ENCODE measurements around the gene TNFRSF9.
A peak's percentile ranks its signal among the peaks of the same experiment; 100 is the strongest.

TNFRSF9 gene

DNA sequence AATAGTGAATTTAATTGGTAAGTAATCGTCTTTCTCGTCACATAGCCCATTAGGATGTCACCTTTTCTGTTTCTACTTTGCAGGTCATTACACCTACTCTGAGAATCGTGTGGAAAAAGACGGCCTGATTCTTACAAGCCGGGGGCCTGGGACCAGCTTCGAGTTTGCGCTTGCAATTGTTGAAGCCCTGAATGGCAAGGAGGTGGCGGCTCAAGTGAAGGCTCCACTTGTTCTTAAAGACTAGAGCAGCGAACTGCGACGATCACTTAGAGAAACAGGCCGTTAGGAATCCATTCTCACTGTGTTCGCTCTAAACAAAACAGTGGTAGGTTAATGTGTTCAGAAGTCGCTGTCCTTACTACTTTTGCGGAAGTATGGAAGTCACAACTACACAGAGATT, 44.2 kb upstream of the TNFRSF9 start:
- no peak for DNase-seq (ENCODE audit: low read depth)
- no peak overlapping the region for H3K4me3 ChIP-seq (ENCODE audit: low read depth, low read length)
- TF ChIP-seq MYC (IDR thresholded peaks at IDR 0.05; ENCODE audit: low read depth, low read length), result no peak
- TF ChIP-seq POLR2A (IDR thresholded peaks at IDR 0.05; ENCODE audit: extremely low read depth, insufficient read length), result no peak
- TF ChIP-seq, protein P1, sequence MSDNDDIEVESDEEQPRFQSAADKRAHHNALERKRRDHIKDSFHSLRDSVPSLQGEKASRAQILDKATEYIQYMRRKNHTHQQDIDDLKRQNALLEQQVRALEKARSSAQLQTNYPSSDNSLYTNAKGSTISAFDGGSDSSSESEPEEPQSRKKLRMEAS (IDR thresholded peaks at IDR 0.05; ENCODE audit: low read depth, low read length), result no peak
- TF ChIP-seq, protein P2, sequence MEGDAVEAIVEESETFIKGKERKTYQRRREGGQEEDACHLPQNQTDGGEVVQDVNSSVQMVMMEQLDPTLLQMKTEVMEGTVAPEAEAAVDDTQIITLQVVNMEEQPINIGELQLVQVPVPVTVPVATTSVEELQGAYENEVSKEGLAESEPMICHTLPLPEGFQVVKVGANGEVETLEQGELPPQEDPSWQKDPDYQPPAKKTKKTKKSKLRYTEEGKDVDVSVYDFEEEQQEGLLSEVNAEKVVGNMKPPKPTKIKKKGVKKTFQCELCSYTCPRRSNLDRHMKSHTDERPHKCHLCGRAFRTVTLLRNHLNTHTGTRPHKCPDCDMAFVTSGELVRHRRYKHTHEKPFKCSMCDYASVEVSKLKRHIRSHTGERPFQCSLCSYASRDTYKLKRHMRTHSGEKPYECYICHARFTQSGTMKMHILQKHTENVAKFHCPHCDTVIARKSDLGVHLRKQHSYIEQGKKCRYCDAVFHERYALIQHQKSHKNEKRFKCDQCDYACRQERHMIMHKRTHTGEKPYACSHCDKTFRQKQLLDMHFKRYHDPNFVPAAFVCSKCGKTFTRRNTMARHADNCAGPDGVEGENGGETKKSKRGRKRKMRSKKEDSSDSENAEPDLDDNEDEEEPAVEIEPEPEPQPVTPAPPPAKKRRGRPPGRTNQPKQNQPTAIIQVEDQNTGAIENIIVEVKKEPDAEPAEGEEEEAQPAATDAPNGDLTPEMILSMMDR (IDR thresholded peaks at IDR 0.05; ENCODE audit: low read depth, low read length), result no peak

DNA sequence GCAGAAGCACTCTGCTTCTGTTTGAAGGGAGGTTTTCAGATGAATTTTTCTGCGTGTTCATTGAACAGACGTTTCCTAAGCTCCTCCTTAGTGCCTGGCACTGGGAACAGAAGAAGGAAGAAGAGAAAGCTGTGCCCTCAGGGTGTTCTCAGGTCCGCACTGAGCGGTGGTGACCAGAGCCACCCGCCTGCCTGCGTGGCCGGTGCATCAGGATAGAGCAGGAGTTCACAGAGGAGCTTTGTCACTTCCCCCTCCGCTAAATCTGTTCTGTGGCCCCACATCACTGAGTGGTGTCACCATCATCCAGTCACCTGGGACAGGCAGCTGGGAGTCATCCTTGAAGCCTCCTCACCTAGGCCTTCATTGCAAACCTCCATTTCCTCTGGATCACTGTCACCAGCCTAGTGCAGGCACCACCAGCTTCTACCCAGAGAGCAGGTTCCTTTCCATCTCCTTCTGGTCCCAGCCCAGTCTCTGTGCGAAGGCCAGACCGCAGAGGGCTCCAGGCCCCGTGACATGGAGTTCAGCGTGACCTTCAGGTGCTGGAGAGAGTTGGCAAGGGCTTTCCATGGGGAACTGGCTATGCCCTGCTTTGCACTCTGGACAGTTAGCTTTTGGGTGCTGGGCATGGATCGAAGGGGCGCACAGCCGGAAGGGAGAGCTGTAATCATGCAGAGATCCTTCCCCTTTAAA, 42.6 kb upstream of the TNFRSF9 start:
- H3K4me3 ChIP-seq (ENCODE audit: low read depth, low read length), result no peak overlapping the region
- no peak for DNase-seq (ENCODE audit: low read depth)
- TF ChIP-seq MYC (IDR thresholded peaks at IDR 0.05; ENCODE audit: low read depth, low read length) (no peak), POLR2A (IDR thresholded peaks at IDR 0.05; ENCODE audit: extremely low read depth, insufficient read length) (no peak)
- TF ChIP-seq, protein P2 (IDR thresholded peaks at IDR 0.05; ENCODE audit: low read depth, low read length), result no peak
- TF ChIP-seq, protein P1 (IDR thresholded peaks at IDR 0.05; ENCODE audit: low read depth, low read length), result no peak

DNA sequence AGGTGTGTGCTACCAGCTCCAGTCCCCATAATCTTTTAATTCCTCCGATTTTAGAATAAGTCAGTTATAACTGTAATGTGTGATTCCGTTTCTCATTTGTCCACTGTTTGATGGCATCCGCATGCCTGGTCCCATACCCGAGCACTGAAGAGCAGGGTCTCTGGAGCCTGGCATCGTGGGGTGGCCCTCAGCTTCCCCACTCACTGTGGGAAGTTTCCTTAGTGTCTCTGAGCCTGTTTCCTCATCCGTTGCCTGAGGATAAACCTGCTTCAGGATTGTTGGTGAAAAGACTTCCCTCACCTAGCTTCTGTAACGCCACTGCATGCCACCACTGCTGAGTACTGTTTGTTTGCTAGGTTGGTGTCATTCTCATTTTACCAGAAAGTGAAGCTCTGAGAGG, 40.3 kb upstream of the TNFRSF9 start:
- no peak overlapping the region for H3K4me3 ChIP-seq (ENCODE audit: low read depth, low read length)
- TF ChIP-seq POLR2A (IDR thresholded peaks at IDR 0.05; ENCODE audit: extremely low read depth, insufficient read length), result no peak
- DNase-seq (ENCODE audit: low read depth), result no peak

DNA sequence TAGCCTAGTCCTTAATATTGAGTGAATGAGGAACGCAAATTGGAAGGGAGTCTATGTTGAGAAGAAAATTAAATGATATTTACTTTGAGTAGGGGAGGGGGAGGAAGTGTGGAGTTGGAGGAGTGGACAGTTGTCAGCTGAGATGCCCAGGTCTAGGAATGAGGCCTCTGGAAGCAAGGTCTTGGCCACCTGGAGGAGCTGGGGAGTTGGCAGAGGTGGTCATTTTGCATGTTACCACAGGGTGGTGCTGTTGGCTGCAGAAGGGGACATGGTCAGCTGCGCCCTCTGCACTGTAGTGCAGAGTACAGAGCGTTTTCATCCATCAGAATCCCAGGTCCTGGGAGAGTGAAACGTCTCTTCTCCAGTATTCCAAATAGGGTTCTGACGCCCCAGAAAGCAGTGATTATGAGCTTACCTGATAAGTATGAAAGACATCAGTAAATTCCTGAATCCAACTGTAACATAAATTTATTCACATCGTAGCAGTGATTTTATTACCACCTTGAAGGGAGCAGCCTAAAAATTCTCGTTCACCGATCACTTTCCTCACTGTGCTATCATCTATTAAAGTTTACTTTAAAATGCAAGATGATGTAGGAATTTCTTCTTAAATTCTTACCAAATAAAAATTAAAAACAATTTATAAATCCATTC, 34.7 kb upstream of the TNFRSF9 start:
- peak; percentile 71 for DNase-seq (ENCODE audit: low read depth)
- H3K4me3 ChIP-seq (ENCODE audit: low read depth, low read length), result no peak overlapping the region
- TF ChIP-seq, protein P1 (IDR thresholded peaks at IDR 0.05; ENCODE audit: low read depth, low read length), result peak; percentile 47; the same call in 1 of the 2 replicates
- TF ChIP-seq, protein P2 (IDR thresholded peaks at IDR 0.05; ENCODE audit: low read depth, low read length), result peak; percentile 93
- TF ChIP-seq MYC (IDR thresholded peaks at IDR 0.05; ENCODE audit: low read depth, low read length) (peak; percentile 42; the same call in 1 of the 2 replicates), POLR2A (IDR thresholded peaks at IDR 0.05; ENCODE audit: extremely low read depth, insufficient read length) (no peak)

DNA sequence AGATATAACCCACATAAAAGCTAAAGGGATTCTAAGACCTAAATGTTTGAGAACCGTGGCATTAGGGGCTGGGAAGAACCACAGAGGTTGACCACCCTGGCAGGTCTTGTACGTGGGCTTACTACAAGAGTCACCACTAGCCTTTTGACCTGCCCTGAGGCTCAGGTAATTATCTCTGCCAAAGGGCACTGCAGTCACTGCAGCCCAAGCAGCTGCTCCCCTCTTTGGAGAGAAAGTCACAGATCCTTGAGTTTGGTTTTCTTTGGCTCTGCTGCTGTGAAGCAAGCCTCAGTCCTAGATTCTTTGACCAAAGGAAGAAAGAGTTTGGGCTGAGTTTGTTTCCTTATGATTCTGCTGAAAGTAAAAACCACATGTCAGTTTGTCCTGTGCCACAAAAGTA, 32.4 kb upstream of the TNFRSF9 start:
- no peak for DNase-seq (ENCODE audit: low read depth)
- TF ChIP-seq MYC (IDR thresholded peaks at IDR 0.05; ENCODE audit: low read depth, low read length), result no peak
- TF ChIP-seq, protein P1 (IDR thresholded peaks at IDR 0.05; ENCODE audit: low read depth, low read length), result no peak
- no peak overlapping the region for H3K4me3 ChIP-seq (ENCODE audit: low read depth, low read length)

DNA sequence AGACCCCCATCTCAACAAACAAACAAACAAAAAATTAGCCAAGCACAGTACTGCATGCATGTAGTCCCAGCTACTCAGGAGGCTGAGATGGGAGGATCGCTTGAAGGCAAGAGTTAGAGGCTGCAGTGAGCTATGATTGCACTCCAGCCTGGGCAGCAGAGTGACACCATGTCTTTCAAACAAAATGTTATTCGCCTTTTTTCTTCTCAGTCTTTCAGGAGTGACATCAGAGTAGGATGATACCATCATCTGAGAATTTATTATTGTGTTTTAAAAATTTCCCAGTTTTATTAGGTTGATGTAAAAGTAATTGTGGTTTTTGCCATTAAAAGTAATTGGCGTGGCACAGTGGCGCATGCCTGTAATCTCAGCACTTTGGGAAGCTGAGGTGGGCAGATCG, 31.6 kb upstream of the TNFRSF9 start:
- TF ChIP-seq, protein P2 (IDR thresholded peaks at IDR 0.05; ENCODE audit: low read depth, low read length), result no peak
- TF ChIP-seq, protein P1 (IDR thresholded peaks at IDR 0.05; ENCODE audit: low read depth, low read length), result no peak
- TF ChIP-seq POLR2A (IDR thresholded peaks at IDR 0.05; ENCODE audit: extremely low read depth, insufficient read length) (no peak), MYC (IDR thresholded peaks at IDR 0.05; ENCODE audit: low read depth, low read length) (no peak)
- H3K4me3 ChIP-seq (ENCODE audit: low read depth, low read length), result no peak overlapping the region
- DNase-seq (ENCODE audit: low read depth), result no peak

All from NB4 (cell line).